Endodermal cell (in vitro differentiated cells): Measurements from ENCODE around the gene TMEM17. TPM values are rescaled to one million over a fixed set of nuclear protein-coding genes. Genes with fewer than 3 reads are reported as not detected.

Experiments
- DNase-seq: peaks from one replicate; pipeline ENCODE4 v3.0.0-alpha.2; 2017
- H3K27ac ChIP-seq: 2 replicates; pipeline ENCODE4 v1.5.1; 2013; ENCODE audit warnings: mild to moderate bottlenecking, low read depth, low read length, moderate library complexity
- H3K27me3 ChIP-seq: 2 replicates; pipeline ENCODE4 v1.6.1; 2013; ENCODE audit warnings: mild to moderate bottlenecking, low read length, moderate library complexity; ENCODE audit not compliant: insufficient read depth, control insufficient read depth, poor library complexity, severe bottlenecking
- H3K36me3 ChIP-seq: 2 replicates; pipeline ENCODE4 v1.7.0; 2013; ENCODE audit warnings: mild to moderate bottlenecking, low read length, moderate library complexity; ENCODE audit not compliant: control insufficient read depth, insufficient read depth
- H3K4me1 ChIP-seq: one replicate; pipeline ENCODE4 v1.7.0; 2013; ENCODE audit warnings: low read length; ENCODE audit not compliant: control insufficient read depth, insufficient read depth
- H3K4me3 ChIP-seq: 2 replicates; pipeline ENCODE4 v1.5.1; 2013; ENCODE audit warnings: mild to moderate bottlenecking, low read length, moderate library complexity
- H3K9ac ChIP-seq: 2 replicates; pipeline ENCODE4 v1.6.1; 2013; ENCODE audit warnings: mild to moderate bottlenecking, low read length, moderate library complexity; ENCODE audit not compliant: poor library complexity, severe bottlenecking; ENCODE audit errors: extremely low read depth
- H3K9me3 ChIP-seq: 2 replicates; pipeline ENCODE4 v1.6.1; 2013; ENCODE audit warnings: mild to moderate bottlenecking, low read length, moderate library complexity; ENCODE audit not compliant: control insufficient read depth
- H3K27ac Mint-ChIP-seq: 2 replicates; pipeline ENCODE4 v1.8.0; 2020; ENCODE audit warnings: mixed read lengths
- H3K27me3 Mint-ChIP-seq: 2 replicates; pipeline ENCODE4 v1.8.0; 2021; ENCODE audit warnings: mild to moderate bottlenecking, mixed read lengths; ENCODE audit not compliant: insufficient read depth
- H3K36me3 Mint-ChIP-seq: 2 replicates; pipeline ENCODE4 v1.8.0; 2020; ENCODE audit warnings: low read depth, mixed read lengths
- H3K4me1 Mint-ChIP-seq: 2 replicates; pipeline ENCODE4 v1.8.0; 2020; ENCODE audit warnings: mixed read lengths
- H3K4me3 Mint-ChIP-seq: 2 replicates; pipeline ENCODE4 v1.8.0; 2020; ENCODE audit warnings: mild to moderate bottlenecking, moderate library complexity, mixed read lengths
- H3K9me3 Mint-ChIP-seq: 2 replicates; pipeline ENCODE4 v1.8.0; 2020; ENCODE audit warnings: mild to moderate bottlenecking, mixed read lengths
- WGBS, 2 experiments: methylation state at CpG; one replicate each; pipeline versions ENCODE4 v1.1.5 to v1.1.7; 2013; ENCODE audit warnings: missing lambda C conversion rate in 2 of 2, mixed read lengths in 1 of 2; ENCODE audit not compliant: insufficient coverage in 1 of 2, insufficient read length in 1 of 2; 5-methylcytosine and 5-hydroxymethylcytosine counted together
- total RNA-seq, 2 donors: library from RNA; stranded (reverse); fragmentation: NEBNext Ultra II Directional in 1 of 2; extraction: Animal tissue kit (Norgen Biotek cat#: 25700) in 1 of 2; gene quantifications; 2 replicates in 1 of 2; 3 replicates in 1 of 2; pipeline ENCODE4 v1.2.1, GENCODE V29; 2021
- TF ChIP-seq, protein P1 (sequence below): fragments of 200-600 bp; sonication (generic); conservative IDR thresholded peaks from 2 replicates; pipeline ENCODE4 v1.5.0; 2021; ENCODE audit warnings: antibody characterized with exemption, mild to moderate bottlenecking

TMEM17 gene
- total RNA-seq, 2 donors from 2014 or later, result 1.8 to 2.0 TPM

DNA sequence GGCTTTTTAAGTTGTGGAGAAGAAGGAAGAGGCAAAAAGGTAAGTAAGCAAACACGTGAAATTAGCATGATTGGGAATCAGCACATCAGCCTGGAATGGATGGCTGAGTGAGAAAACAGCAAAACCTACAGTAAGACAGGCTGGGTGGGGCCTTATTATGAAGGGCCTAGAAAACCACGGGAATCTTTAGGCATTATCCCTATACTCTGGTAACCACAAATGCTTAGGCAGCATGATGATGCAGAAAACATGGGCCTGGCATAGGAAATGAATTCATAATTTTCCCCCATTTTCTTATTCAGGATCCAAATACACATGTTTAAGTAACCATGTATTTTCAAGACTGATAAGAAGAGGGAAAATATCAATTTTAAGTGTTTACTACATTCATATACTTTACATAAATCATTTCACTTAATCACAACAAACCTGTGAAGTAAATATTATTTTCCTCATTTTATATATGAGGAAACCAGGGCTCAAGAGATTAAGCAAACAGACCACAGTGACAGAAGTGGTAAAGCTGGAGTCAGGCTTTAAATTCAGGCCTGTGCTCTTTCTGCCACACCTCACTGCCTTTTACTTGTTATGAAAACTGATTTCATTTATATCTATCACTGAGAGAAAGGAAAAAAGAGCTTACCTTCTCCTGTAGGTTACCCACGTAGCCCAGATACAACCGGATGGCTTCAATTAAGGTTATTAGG is 4.0 kb downstream of the TMEM17 start:
- no peaks in the 10 kb centered on the region for H3K9me3 Mint-ChIP-seq
- H3K4me3 Mint-ChIP-seq, result no peak overlapping the region
- no peak overlapping the region for H3K27ac Mint-ChIP-seq
- WGBS, 2 experiments, result 89 to 94% methylated on average over 2 to 4 of the region's 4 CpGs
- no peak for DNase-seq
- Histone ChIP-seq H3K9me3 (no peaks in the 10 kb centered on the region), H3K4me3 (no peak overlapping the region), H3K9ac (no peak overlapping the region), H3K4me1 (no peaks in the 10 kb centered on the region), H3K27ac (no peak overlapping the region), H3K27me3 (no peaks in the 10 kb centered on the region), H3K36me3 (no peaks in the 10 kb centered on the region)
- TF ChIP-seq, protein P1, sequence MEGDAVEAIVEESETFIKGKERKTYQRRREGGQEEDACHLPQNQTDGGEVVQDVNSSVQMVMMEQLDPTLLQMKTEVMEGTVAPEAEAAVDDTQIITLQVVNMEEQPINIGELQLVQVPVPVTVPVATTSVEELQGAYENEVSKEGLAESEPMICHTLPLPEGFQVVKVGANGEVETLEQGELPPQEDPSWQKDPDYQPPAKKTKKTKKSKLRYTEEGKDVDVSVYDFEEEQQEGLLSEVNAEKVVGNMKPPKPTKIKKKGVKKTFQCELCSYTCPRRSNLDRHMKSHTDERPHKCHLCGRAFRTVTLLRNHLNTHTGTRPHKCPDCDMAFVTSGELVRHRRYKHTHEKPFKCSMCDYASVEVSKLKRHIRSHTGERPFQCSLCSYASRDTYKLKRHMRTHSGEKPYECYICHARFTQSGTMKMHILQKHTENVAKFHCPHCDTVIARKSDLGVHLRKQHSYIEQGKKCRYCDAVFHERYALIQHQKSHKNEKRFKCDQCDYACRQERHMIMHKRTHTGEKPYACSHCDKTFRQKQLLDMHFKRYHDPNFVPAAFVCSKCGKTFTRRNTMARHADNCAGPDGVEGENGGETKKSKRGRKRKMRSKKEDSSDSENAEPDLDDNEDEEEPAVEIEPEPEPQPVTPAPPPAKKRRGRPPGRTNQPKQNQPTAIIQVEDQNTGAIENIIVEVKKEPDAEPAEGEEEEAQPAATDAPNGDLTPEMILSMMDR, result no peak
- no peaks in the 10 kb centered on the region for H3K27me3 Mint-ChIP-seq
- peaks cover 17% of the 10 kb centered on the region for H3K4me1 Mint-ChIP-seq
- no peaks in the 10 kb centered on the region for H3K36me3 Mint-ChIP-seq

DNA sequence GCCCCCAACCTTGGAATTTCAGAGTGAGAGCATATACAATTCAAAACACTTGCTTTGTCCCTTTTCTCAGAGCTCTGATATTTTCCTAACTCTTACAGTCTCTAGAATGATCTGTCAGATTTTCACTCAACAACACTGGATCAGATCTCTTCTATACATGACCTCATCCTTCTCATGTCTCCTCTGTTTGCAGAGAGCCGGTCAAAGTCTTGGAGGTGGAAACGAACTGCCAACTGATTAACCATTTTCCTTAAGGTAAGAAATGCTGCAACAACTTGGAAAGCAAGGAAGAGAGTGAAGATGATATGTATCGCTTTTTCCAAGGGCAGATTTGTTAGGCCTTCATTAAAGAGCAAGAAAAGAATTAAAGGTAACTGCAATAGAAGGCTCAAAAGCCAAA is 4.9 kb downstream of the TMEM17 start:
- no peak for DNase-seq
- TF ChIP-seq, protein P1, result no peak

DNA sequence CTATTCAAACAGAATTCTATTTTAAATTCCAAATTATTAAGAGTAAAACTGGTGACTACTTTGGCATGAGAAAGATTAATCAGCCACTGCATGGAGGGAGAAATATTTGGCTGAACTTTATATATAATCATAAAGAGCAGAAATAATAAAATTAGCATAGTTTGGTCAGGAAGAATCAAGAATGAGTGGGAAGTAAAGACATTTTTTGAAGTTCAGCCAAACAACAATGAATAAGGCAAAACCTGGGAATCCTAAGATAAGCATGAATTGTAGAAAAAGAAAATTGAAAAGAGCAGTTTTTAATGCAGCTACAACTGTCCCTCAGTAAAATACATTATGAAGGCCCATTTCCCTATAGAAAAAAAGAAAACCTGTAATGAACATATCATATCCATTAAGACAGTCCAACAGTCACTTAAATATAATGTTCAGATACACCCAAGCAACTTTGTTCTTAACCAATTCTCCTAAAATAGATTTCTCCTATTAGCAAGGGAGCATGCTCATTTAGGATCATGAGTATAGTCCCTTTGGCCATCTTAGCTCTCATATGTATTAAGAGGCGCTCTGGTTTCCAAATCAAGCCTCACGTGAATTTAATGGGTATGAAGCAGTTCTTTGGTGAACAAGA is 6.5 kb downstream of the TMEM17 start:
- no peaks in the 10 kb centered on the region for H3K9me3 ChIP-seq
- 88 to 93% methylated on average over 2 of the region's 2 CpGs for WGBS, 2 experiments

More for the DNA sequence above, 4.9 kb downstream of the TMEM17 start:
- Histone ChIP-seq H3K9me3 (no peaks in the 10 kb centered on the region), H3K9ac (no peak overlapping the region), H3K4me3 (no peak overlapping the region), H3K4me1 (no peaks in the 10 kb centered on the region), H3K27me3 (no peaks in the 10 kb centered on the region), H3K27ac (no peak overlapping the region), H3K36me3 (no peaks in the 10 kb centered on the region)
- 90 to 100% methylated on average over 2 to 3 of the region's 3 CpGs for WGBS, 2 experiments
- H3K27ac Mint-ChIP-seq, result no peak overlapping the region
- no peak overlapping the region for H3K4me3 Mint-ChIP-seq
- H3K4me1 Mint-ChIP-seq, result peaks cover 17% of the 10 kb centered on the region
- no peaks in the 10 kb centered on the region for H3K9me3 Mint-ChIP-seq
- H3K27me3 Mint-ChIP-seq, result no peaks in the 10 kb centered on the region
- H3K36me3 Mint-ChIP-seq, result no peaks in the 10 kb centered on the region

More for the DNA sequence above, 6.5 kb downstream of the TMEM17 start:
- no peak for DNase-seq
- H3K4me3 Mint-ChIP-seq, result no peak overlapping the region
- H3K4me1 ChIP-seq, result no peaks in the 10 kb centered on the region
- peaks cover 17% of the 10 kb centered on the region for H3K4me1 Mint-ChIP-seq
- no peak overlapping the region for H3K9ac ChIP-seq
- no peak overlapping the region for H3K4me3 ChIP-seq
- no peaks in the 10 kb centered on the region for H3K9me3 Mint-ChIP-seq
- H3K27ac Mint-ChIP-seq, result no peak overlapping the region
- no peaks in the 10 kb centered on the region for H3K27me3 ChIP-seq
- no peaks in the 10 kb centered on the region for H3K36me3 ChIP-seq
- H3K27ac ChIP-seq, result no peak overlapping the region
- H3K36me3 Mint-ChIP-seq, result no peaks in the 10 kb centered on the region
- H3K27me3 Mint-ChIP-seq, result no peaks in the 10 kb centered on the region
- TF ChIP-seq, protein P1, result no peak
